ENCODE measurements around the gene TARP.
A peak's percentile ranks its signal among the peaks of the same experiment; 100 is the strongest.
"Not testable (repeated sequence)": the region's sequence is repeated elsewhere in the genome, so short reads cannot be mapped to it uniquely, and the experiment has no call there.

The TARP gene

DNA sequence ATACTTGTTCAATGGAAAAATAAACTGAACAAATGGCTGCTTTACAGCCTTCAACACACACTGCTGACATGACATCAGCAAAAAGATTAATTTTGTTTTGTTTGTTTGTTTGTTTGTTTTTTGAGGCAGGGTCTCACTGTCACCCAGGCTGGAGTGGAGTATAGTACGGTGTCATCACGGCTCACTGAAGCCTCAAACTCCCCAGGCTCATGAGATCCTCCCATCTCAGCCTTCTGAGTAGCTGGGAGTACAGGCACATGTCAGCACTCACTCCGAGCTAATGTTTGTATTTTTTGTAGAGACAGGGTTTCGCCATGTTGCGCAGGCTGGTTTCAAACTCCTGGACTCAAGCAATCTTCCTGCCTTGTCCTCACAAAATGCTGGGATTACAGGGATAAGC lies 10.9 kb downstream of the TARP start:
- DNase-seq (ENCODE audit: low spot score), result no peak

DNA sequence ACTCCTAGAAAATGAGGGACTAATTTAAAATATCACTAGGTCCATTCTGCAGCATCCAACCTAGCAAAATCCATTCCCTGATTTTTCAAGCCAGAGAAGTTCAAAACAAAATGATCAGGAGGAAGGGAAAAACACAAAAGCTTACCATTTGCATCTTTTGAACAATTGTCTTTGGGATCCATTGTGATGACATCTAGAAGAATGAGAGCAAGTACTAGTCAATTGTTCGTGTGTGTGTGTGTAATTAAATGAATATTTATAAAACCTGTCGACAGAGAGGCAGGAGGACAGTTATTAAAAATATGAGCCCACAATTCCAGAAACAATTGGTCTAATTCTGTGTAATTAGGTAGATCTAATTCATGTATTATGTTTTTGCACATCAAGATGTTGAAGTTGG lies 11.4 kb downstream of the TARP start:
- DNase-seq (ENCODE audit: low spot score), result not testable (repeated sequence)

DNA sequence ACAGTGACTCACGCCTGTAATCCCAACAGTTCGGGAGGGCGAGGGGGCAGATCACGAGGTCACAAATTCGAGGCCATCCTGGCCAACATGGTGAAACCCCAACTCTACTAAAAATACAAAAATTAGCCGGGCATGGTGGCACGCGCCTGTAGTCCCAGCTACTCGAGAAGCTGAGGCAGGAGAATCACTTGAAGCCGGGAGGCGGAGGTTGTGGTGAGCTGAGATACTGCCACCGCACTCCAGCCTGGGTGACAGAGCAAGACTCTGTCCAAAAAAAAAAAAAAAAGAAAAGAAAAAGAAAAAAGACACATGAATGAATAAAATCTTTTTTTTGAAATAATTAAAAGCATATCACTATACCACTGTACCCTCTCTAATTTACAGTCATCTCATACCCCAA lies 11.8 kb downstream of the TARP start:
- DNase-seq (ENCODE audit: low spot score), result not testable (repeated sequence)

DNA sequence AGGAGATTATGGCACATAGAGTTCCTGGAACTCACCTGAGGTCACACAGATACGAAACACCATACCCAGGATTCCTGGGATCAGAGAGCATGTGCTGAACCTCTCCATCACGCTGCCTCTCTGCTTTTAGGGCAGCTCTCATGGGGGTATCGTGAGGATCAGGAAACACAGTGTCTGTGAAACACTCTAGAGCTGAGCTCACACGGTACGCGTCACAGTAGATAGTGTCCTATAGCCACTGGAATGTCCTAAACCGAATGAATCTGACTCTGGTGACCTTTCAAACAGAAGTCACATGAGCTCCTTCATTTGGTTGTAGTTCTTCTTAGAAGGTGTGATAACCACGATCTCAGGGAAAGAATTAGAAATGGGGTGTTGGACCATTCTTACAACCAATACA lies 14.3 kb downstream of the TARP start:
- not testable (repeated sequence) for DNase-seq (ENCODE audit: low spot score)

DNA sequence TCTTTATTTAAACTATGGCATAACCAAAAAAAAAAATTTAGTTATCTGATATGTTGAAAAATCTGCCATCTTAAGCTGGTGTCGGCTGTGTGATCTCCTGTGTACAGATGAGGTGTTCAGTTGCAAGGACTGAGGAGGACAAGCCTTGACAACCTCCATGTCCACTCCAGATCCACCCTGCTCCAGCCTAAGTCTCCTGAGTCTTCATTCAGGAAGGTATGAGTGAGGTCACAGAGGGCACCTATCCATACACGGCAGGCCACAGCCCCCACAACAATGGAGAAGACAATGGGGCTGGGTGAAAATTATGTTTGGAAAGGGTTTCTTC lies 16.1 kb downstream of the TARP start:
- no peak for DNase-seq (ENCODE audit: low spot score)

DNA sequence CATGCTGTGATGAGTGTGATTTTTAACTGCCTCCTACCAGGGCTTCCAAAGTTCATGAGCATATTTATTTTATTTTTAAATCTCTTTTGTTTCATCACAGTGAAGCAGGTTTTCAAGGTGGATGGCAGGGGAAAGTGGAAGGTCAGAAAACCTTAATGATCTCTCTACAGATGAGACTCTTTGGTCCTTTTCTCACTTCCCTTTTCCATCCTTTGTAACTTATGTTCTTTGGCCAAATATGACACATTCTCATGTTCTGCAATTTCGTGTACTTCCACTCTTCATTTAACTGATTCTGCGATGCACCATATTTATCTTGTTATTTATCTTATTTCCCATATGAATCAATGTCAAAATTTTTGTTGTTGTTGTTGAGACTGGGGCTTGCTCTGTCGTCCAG lies 23.6 kb downstream of the TARP start:
- not testable (repeated sequence) for DNase-seq (ENCODE audit: low spot score)

DNA sequence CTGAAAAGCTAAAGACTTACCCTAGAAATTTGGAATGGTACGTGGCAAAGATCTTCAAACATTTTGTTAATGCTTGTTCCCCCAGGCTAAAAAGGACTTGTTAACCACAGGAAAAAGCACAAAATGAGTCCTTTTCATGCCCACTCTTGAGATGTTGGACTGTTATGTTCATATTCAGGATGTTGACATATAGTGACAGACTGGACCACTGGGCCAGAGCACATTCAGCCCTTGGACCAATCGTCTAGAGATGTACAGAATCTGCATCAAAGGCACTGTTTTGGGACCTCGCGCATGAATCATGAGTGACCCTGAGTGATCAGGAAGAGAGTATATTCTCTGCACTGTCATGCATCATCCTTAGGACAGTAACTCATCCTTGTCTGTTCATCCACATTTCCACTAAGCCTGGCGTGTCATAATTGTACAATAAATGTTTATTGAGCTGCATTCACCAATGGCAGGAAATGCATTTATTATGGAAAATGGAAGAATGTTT lies 25.3 kb downstream of the TARP start:
- DNase-seq (ENCODE audit: low spot score), result no peak

DNA sequence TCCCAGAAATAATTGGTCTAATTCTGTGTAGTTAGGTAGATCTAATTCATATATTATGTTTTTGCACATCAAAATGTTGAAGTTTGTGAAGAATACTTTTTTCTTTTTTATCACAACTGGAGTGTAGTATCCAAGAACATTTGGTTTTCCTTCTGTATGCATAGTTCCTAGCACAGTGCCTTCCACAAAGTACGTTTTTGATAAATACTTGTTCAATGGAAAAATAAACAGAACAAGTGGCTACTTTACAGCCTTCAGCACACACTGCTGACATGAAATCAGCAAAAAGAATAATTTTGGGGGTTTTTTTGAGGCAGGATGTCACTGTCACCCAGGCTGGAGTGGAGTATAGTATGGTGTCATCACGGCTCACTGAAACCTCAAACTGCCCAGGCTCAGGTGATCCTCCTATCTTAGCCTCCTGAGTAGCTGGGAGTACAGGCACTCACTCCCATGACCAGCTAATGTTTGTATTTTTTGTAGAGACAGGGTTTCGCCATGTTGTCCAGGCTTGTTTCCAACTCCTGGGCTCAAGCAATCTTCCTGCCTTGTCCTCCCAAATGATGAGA lies 27.9 kb downstream of the TARP start:
- no peak for DNase-seq (ENCODE audit: low spot score)

DNA sequence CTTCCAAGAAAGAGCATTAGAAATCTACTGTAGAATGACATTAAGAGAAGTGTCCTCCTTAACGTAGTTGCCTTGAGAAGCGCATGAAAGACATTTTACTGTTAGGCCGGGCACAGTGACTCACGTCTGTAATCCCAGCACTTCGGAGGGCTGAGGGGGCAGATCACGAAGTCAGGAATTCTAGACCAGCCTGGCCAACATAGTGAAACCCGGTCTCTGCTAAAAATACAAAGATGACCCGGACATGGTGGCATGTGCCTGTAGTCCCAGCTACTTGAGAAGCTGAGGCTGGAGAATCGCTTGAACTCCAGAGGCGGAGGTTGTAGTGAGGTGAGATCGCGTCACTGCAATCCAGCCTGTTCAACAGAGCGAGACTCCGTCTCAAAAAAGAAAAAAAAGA lies 28.9 kb downstream of the TARP start:
- DNase-seq (ENCODE audit: low spot score), result no peak

DNA sequence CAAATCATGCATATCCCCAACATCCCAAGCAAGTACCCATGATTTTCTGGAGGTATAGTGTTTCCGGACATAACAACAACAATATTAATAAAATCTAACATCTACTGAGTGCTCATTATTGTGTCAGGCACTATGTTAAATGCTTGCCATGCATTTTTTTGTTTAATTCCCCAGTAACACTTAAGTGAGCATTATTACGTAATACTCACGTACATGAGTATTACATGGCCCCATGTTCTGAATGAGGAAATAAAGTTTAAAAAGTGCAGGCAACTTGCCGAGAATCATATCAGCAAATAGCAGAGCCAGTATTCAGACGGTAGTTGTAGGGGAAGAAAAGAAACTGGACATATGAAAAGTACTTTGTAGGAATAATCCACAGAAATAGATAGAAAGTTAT lies 30.1 kb downstream of the TARP start:
- peak; percentile 16 for DNase-seq (ENCODE audit: low spot score)

DNA sequence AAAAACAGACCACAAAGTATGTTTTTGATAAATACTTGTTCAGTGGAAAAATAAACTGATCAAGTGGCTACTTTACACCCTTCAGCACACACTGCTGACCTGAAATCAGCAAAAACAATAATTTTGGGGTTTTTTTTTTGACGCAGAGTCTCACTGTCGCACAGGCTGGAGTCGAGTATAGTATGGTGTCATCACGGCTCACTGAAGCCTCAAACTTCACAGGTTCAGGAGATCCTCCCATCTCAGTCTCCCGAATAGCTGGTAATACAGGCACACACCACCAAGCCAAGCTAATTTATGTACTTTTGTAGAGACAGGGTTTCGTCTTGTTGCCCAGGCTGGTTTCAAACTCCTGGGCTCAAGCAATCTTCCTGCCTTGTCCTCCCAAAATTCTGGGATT lies 30.6 kb downstream of the TARP start:
- no peak for DNase-seq (ENCODE audit: low spot score)

DNA sequence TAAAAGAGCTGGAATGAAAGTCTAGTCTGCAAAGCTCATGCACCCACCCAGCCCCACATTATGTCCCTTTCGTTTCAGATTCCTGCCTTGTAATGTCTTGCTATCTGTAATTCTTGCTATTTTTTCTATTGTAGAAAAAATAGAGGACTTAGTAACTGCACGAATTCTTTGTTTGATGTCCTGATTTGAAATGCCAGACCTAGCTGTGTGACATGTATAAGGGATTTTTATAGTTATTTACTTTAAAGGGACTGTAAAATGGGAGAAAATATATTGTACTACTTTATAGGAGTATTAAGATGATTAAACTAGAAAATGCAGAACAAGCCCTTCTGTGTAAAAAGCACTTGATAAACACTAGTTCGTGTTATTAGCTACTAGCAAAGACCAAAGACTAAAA lies 32.4 kb downstream of the TARP start:
- DNase-seq (ENCODE audit: low spot score), result no peak

DNA sequence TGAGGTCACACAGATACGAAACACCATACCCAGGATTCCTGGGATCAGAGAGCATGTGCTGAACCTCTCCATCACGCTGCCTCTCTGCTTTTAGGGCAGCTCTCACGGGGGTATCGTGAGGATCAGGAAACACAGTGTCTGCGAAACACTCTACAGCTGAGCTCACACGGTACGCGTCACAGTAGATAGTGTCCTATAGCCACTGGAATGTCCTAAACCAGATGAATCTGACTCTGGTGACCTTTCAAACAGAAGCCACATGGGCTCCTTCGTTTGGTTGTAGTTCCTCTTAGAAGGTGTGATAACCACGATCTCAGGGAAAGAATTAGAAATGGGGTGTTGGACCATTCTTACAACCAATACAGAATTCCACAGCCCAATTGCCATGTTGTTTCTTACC lies 34.3 kb downstream of the TARP start:
- not testable (repeated sequence) for DNase-seq (ENCODE audit: low spot score)

DNA sequence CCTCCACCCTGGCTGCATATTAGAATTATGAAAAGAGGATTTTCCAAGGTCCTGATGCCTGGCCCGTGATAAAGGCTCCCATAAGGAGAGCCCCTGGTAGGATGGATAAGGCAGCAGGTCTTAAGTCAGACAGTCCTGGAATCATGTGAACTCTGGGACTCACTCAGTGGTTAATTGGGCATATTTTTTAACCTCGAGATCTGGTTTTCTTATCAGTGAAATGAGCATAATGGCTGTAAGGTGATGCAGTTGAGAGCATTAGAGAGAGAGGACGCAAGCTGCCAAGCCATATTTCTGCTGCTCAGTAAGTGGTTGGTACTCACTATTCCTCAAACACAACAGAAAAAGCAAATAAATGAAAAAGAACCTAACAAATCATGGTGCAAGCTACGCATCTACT lies 37.8 kb downstream of the TARP start:
- no peak for DNase-seq (ENCODE audit: low spot score)

DNA sequence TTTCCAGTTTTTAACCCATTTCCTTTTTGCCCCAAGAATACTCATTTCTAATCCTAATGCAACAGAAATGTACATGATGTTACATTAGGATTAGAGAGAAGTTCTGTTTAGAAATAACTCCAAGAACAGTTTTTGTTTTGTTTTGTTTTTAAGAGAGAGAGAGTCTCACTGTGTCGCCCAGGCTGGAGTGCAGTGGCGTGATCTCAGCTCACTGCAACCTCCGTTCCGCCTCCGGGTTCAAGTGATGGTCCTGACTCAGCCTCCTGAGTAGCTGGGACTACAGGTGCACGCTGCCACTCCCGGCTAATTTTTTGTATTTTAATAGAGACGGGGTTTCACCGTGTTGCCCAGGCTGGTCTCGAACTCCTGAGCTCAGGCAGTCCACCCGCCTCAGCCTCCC lies 38.7 kb downstream of the TARP start:
- not testable (repeated sequence) for DNase-seq (ENCODE audit: low spot score)

DNA sequence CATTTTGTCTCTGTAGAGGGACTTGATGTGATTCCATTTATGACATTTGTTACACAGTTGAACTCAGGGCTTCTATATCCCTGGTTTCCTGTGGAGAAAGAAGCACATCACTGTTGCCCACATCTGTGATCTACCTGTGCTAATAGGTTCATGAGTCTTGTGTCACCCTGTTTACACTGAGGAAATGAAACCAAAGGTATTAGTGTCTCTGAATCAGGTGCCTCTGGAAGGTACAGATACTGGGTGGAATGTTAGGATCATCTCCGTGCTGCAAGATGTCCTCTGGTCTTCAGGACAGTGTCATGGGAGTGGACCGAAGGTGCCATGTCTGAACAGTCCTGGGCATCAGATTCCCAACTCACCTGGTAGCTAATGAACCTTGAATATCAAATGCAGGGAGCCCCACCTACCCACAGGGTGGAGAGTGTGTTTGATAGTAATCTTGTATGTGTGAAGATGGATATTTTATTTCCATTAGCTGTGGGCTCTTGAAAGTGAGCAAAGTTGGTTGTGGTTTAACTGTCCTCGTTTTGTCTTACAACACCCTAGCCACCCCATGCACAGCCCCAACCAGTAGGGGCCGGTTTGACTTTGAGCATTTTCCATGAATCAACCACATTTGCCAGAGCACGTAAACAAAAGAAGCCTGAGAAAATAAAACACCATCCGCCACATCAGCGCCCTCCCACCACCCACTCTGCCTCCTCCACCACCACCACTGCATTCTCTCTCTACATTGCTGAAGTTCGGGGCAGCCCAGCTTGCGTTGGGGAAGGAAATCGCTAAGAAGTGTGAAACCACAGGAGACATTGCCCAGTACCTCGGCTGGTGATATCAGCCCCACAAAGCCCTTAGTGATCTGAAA lies 40.7 kb downstream of the TARP start:
- DNase-seq (ENCODE audit: low spot score), result no peak

DNA sequence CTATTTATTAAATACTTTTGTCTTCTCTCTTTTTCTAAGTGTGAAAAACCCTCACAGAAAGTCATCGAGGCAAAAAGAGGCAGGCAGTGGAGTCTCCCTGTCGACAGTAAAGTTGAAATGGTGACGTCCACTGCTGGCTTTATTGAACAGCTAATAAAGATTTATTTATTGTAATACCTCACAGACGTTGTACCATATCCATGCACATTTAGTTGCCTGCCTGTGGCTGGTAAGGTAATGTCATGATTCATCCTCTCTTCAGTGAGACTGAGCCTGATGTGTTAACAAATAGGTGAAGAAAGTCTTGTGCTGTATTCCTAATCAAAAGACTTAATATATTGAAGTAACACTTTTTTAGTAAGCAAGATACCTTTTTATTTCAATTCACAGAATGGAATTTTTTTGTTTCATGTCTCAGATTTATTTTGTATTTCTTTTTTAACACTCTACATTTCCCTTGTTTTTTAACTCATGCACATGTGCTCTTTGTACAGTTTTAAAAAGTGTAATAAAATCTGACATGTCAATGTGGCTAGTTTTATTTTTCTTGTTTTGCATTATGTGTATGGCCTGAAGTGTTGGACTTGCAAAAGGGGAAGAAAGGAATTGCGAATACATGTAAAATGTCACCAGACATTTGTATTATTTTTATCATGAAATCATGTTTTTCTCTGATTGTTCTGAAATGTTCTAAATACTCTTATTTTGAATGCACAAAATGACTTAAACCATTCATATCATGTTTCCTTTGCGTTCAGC lies 43.4 kb downstream of the TARP start:
- DNase-seq (ENCODE audit: low spot score), result no peak

DNA sequence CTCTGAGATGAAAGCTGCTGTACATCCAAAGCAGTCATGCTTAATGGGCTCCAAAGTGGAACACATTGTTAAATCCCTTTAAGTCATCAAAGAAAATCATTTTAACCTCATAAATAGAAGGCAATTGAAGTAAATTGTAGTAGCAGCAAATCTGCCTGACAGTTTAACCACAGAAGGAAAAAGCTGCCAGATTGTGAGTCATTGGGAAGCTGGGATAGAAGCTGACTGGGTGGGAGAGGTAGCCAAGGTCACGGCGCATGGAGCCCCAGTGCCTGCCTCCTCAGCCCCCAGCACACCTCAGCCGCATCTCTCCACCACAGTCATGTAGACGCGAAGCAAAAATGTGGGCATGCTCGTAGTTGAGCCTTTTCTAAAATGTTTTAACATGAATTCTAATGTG lies 44.0 kb downstream of the TARP start:
- DNase-seq (ENCODE audit: low spot score), result peak; percentile 6

DNA sequence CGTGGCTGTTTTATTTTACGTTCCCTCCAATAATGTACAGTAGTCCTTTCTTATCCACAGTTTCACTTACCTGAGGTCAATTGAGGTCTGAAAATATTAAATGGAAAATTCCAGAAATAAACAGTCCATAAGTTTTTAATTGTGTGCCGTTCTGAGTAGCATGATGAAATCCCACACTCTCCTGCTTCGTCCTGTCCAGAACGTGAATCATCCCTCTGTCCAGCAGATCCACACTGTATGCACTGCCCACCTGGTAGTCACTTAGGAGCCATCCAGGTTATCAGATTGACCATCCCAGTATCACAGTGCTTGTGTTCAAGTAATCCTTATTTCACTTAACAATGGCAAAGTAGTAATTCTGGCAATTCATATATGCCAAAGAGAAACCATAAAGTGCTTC lies 49.0 kb downstream of the TARP start:
- no peak for DNase-seq (ENCODE audit: low spot score)

DNA sequence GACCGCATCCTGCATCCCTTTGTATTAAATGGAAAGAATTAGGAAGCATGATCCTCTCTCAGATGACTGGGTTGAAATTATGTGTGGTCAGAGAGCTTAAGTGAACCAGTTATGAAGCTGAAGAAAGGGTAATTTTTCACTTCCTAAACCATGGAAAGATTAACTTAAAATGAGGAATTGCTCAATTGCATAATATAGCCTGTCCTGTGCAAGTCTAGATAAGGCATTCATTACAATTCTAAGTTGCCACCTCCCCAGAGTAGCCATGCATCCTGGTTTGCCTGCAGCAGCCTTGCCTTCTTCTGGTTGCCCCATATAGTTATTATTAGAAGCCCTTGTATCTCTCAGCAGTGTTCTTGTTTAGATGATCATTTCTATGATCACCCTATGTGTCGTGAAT lies 50.1 kb downstream of the TARP start:
- DNase-seq (ENCODE audit: low spot score), result no peak

DNA sequence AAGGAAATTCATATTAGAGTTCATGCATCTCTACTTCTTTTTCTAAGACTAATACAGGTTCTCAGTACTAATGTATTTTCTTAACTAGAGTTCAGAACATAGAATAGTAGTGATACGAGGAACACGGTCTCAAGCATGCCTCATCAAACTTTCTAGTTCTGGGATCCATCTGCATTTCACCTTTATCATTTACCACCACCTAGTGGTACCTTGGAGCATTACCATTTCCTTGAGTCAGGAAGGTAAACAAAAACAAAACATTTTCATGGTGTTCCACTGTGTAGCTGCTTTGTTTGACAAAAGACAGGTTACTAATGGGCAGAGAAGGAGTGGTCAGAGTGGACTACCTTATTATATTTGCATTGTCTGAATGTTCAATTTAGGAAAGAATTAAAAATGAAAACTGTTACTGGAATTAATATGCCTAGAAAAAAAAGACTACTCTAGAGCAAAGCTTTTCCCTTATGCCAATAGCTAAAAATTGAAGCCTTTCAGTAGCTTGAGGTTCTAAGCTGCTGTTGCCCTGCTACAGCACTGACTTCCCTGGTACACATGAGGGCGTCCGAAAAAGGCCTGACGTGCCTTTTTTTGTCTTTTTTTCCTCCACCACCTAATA lies 50.8 kb downstream of the TARP start:
- DNase-seq (ENCODE audit: low spot score), result peak; percentile 57

DNA sequence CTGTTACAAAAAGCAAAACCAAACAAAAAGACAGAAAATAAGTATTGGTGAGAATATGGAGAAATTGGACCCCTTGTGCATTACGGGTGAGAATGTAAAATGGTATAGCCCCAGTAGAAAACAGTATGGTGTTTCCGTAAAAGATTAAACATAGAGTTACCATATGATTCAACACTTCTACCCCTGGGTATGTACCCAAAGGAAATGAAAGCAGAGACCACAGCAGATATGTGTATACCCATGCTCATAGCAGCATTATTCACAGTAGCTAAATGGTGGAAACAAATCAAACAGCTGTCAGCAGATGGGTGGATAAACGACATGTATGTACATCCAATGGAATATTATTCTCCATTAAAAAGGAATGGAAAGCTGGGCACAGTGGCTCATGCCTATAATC lies 53.0 kb downstream of the TARP start:
- DNase-seq (ENCODE audit: low spot score), result no peak
